H1 (cell line): ENCODE results near the gene SNRPB. TPM values are rescaled to one million over a fixed set of nuclear protein-coding genes. Genes with fewer than 3 reads are reported as not detected.

Experiments
- CTCF ChIA-PET: fragments of 300-600 bp; sonication (Branson Sonifier 250); formaldehyde crosslinking; loops from one replicate; lab custom pipeline; 2021; ENCODE audit not compliant: partially characterized antibody; lab: Charles Lee
- POLR2A ChIA-PET: fragments of 300-600 bp; sonication (Branson Sonifier 250); formaldehyde crosslinking; loops from one replicate; lab custom pipeline; 2021; ENCODE audit warnings: inconsistent platforms; ENCODE audit not compliant: partially characterized antibody; lab: Charles Lee
- DNase-seq, 2 experiments: peaks; one replicate each; pipeline versions ENCODE4 v3.0.0 to v3.0.0-alpha.2; 2010 to 2022; ENCODE audit warnings: low spot score in 2 of 2, low read depth in 1 of 2, mixed read lengths in 1 of 2
- FAIRE-seq: peaks from 2 replicates; lab custom pipeline; 2011; peaks lifted over from hg19 to GRCh38; lab: Jason Lieb, UNC
- H2AFZ ChIP-seq: 2 replicates; pipeline ENCODE4 v1.8.1; 2012; ENCODE audit warnings: low read length, inconsistent platforms
- H2AK5ac ChIP-seq: 2 replicates; pipeline ENCODE4 v1.6.1; 2013; ENCODE audit warnings: low read depth, low read length
- H2BK120ac ChIP-seq: replicated peaks from 2 replicates; pipeline ENCODE3; 2013; ENCODE audit warnings: low read depth, low read length, inconsistent platforms
- H2BK12ac ChIP-seq: 2 replicates; pipeline ENCODE4 v1.6.1; 2013; ENCODE audit warnings: low read depth, low read length
- H2BK15ac ChIP-seq: 2 replicates; pipeline ENCODE4 v1.6.1; 2013; ENCODE audit warnings: low read length
- H2BK20ac ChIP-seq: 2 replicates; pipeline ENCODE4 v1.6.1; 2013; ENCODE audit warnings: low read length
- H2BK5ac ChIP-seq: 2 replicates; pipeline ENCODE4 v1.6.1; 2013; ENCODE audit warnings: low read depth, low read length
- H3K14ac ChIP-seq: 2 replicates; pipeline ENCODE4 v1.6.1; 2013; ENCODE audit warnings: inconsistent platforms; ENCODE audit not compliant: insufficient read length
- H3K18ac ChIP-seq: 2 replicates; pipeline ENCODE4 v1.6.1; 2013; ENCODE audit warnings: low read length; ENCODE audit errors: extremely low read depth
- H3K23ac ChIP-seq: 2 replicates; pipeline ENCODE4 v1.6.1; 2013; ENCODE audit warnings: inconsistent platforms; ENCODE audit not compliant: insufficient read length
- H3K23me2 ChIP-seq: 2 replicates; pipeline ENCODE4 v1.6.1; 2013; ENCODE audit warnings: low read depth, low read length
- H3K27ac ChIP-seq: 2 replicates; pipeline ENCODE4 v1.6.1; 2011; ENCODE audit warnings: low read depth, low read length, inconsistent platforms
- H3K27me3 ChIP-seq, 4 experiments: replicated peaks in 1 of 4; 1 replicate in 1 of 4; 2 replicates in 3 of 4; pipeline versions ENCODE4 v1.6.1 to v1.8.1; 2011 to 2013; ENCODE audit warnings: low read length in 3 of 4, mild to moderate bottlenecking in 3 of 4, inconsistent platforms in 2 of 4, mixed read lengths in 2 of 4, moderate library complexity in 1 of 4; ENCODE audit not compliant: control insufficient read depth in 3 of 4, insufficient read depth in 3 of 4; ENCODE audit errors: extremely low read depth in 1 of 4
- H3K36me3 ChIP-seq, 4 experiments: 2 replicates each; pipeline versions ENCODE4 v1.6.1 to v1.8.1; 2011 to 2013; ENCODE audit warnings: mild to moderate bottlenecking in 4 of 4, low read length in 3 of 4, moderate library complexity in 2 of 4, control low read depth in 1 of 4, inconsistent platforms in 1 of 4; ENCODE audit not compliant: insufficient read depth in 4 of 4, control insufficient read depth in 2 of 4
- H3K4ac ChIP-seq: replicated peaks from 2 replicates; pipeline ENCODE3; 2013; ENCODE audit warnings: low read length, low read depth, mixed read lengths, inconsistent platforms; ENCODE audit not compliant: insufficient read length
- H3K4me1 ChIP-seq, 4 experiments: replicated peaks in 1 of 4; 1 replicate in 1 of 4; 2 replicates in 3 of 4; pipeline versions ENCODE4 v1.6.1 to v1.8.1; 2011 to 2013; ENCODE audit warnings: low read length in 3 of 4, inconsistent platforms in 2 of 4, mixed read lengths in 1 of 4; ENCODE audit not compliant: insufficient read depth in 4 of 4, control insufficient read depth in 3 of 4
- H3K4me2 ChIP-seq, 2 experiments: 2 replicates each; pipeline versions ENCODE4 v1.6.1 to v1.8.1; 2011 to 2013; ENCODE audit warnings: low read depth in 2 of 2, low read length in 2 of 2, control low read depth in 1 of 2, inconsistent platforms in 1 of 2, mild to moderate bottlenecking in 1 of 2; ENCODE audit not compliant: insufficient read depth in 1 of 2
- H3K4me3 ChIP-seq, 4 experiments: fragments of 200-600, 300-600 bp in 1 of 4; sonication (generic), shearing (Covaris generic), sonication (Bioruptor Twin) in 1 of 4; 2 replicates each; pipeline versions ENCODE4 v1.5.1 to v1.8.1; 2011 to 2016; ENCODE audit warnings: low read length in 4 of 4, low read depth in 3 of 4, control low read depth in 2 of 4, inconsistent platforms in 2 of 4, mild to moderate bottlenecking in 2 of 4, mixed read lengths in 1 of 4, moderate library complexity in 1 of 4; ENCODE audit not compliant: insufficient read depth in 2 of 4; ENCODE audit errors: extremely low read depth in 1 of 4
- H3K56ac ChIP-seq: replicated peaks from 2 replicates; pipeline ENCODE3; 2013; ENCODE audit warnings: low read depth, mild to moderate bottlenecking, mixed read lengths, low read length, inconsistent platforms; ENCODE audit not compliant: insufficient read length
- H3K79me1 ChIP-seq: 2 replicates; pipeline ENCODE4 v1.6.1; 2013; ENCODE audit warnings: low read depth, low read length, control low read depth
- H3K79me2 ChIP-seq, 2 experiments: 2 replicates each; pipeline versions ENCODE4 v1.6.1 to v1.8.1; 2012 to 2013; ENCODE audit warnings: low read length in 2 of 2, mild to moderate bottlenecking in 2 of 2, inconsistent platforms in 1 of 2; ENCODE audit not compliant: insufficient read depth in 2 of 2, control insufficient read depth in 1 of 2
- H3K9ac ChIP-seq, 4 experiments: replicated peaks in 1 of 4; 1 replicate in 1 of 4; 2 replicates in 3 of 4; pipeline versions ENCODE4 v1.6.1 to v1.8.1; 2011 to 2013; ENCODE audit warnings: low read depth in 3 of 4, low read length in 3 of 4, control low read depth in 2 of 4, mild to moderate bottlenecking in 2 of 4, moderate library complexity in 2 of 4, inconsistent platforms in 1 of 4; ENCODE audit errors: extremely low read depth in 1 of 4
- H3K9me3 ChIP-seq, 2 experiments: 2 replicates each; pipeline versions ENCODE4 v1.6.1 to v1.8.1; 2012 to 2013; ENCODE audit warnings: mild to moderate bottlenecking in 2 of 2, moderate library complexity in 2 of 2, control low read depth in 1 of 2, inconsistent platforms in 1 of 2, low read depth in 1 of 2, low read length in 1 of 2, mixed read lengths in 1 of 2; ENCODE audit not compliant: insufficient read depth in 2 of 2
- H4K20me1 ChIP-seq, 2 experiments: replicated peaks in 1 of 2; 2 replicates each; pipeline versions ENCODE3 to v1.8.1; 2011 to 2013; ENCODE audit warnings: inconsistent platforms in 2 of 2, low read length in 2 of 2, mild to moderate bottlenecking in 1 of 2; ENCODE audit not compliant: insufficient read depth in 2 of 2, control insufficient read depth in 1 of 2
- H4K5ac ChIP-seq: 2 replicates; pipeline ENCODE4 v1.6.1; 2013; ENCODE audit warnings: low read length, low read depth, mixed read lengths, inconsistent platforms; ENCODE audit not compliant: insufficient read length
- H4K8ac ChIP-seq: 2 replicates; pipeline ENCODE4 v1.8.0; 2013; ENCODE audit warnings: mild to moderate bottlenecking, moderate library complexity, low read length, inconsistent platforms; ENCODE audit not compliant: insufficient read depth; ENCODE audit errors: extremely low read depth
- H4K91ac ChIP-seq: replicated peaks from 2 replicates; pipeline ENCODE3; 2013; ENCODE audit warnings: low read length, mixed read lengths, inconsistent platforms; ENCODE audit not compliant: insufficient read length
- NANOG ChIP-seq: IDR thresholded peaks from 2 replicates; pipeline ENCODE4 v1.6.1; 2011; ENCODE audit warnings: low read length, low read depth, mild to moderate bottlenecking, inconsistent platforms; ENCODE audit not compliant: insufficient read depth, poor library complexity, severe bottlenecking
- NRF1 ChIP-seq: IDR thresholded peaks from 2 replicates; pipeline ENCODE4 v1.6.1; 2011; ENCODE audit warnings: mild to moderate bottlenecking, low read depth, low read length, improper control_type of control experiment
- POU5F1 ChIP-seq: IDR thresholded peaks from 2 replicates; pipeline ENCODE4 v1.6.1; 2011; ENCODE audit warnings: low read depth, mild to moderate bottlenecking, low read length, moderate library complexity
- SP1 ChIP-seq: IDR thresholded peaks from 2 replicates; pipeline ENCODE4 v1.6.1; 2011; ENCODE audit warnings: low read depth, low read length
- TAF1 ChIP-seq: IDR thresholded peaks from 2 replicates; pipeline ENCODE4 v1.6.1; 2011; ENCODE audit warnings: mild to moderate bottlenecking, low read depth, low read length
- TCF12 ChIP-seq: IDR thresholded peaks from 2 replicates; pipeline ENCODE4 v1.6.1; 2011; ENCODE audit warnings: low read depth, mild to moderate bottlenecking, low read length
- WGBS, 2 experiments: shearing (Covaris generic) in 1 of 2; methylation state at CpG; one replicate each; pipeline versions ENCODE4 v1.1.6 to v1.1.7; 2013 to 2015; ENCODE audit warnings: low lambda C conversion rate in 2 of 2, mixed read lengths in 2 of 2, inconsistent platforms in 1 of 2, low coverage in 1 of 2, missing lambda C conversion rate in 1 of 2; ENCODE audit not compliant: insufficient replicate concordance in 2 of 2, insufficient coverage in 1 of 2, insufficient read length in 1 of 2; ENCODE audit errors: extremely low coverage in 1 of 2, missing lambda C conversion rate in 1 of 2; 5-methylcytosine and 5-hydroxymethylcytosine counted together
- polyA plus RNA-seq, 7 experiments: library from polyadenylated mRNA; depleted of rRNA in 3 of 7; stranded (reverse) in 5 of 7; unstranded in 2 of 7; fragments of >200 nt in 5 of 7; fragments of 200-250 nt in 2 of 7; gene quantifications; 1 replicate in 5 of 7; 2 replicates in 1 of 7; 4 replicates in 1 of 7; pipeline versions ENCODE4 v1.2.1 to v1.2.3, GENCODE V29; 2011 to 2013; ENCODE audit warnings: missing spikeins in 2 of 7, mixed read lengths in 2 of 7
- total RNA-seq: library from RNA; stranded (reverse); fragmentation: NEBNext Ultra II Directional; extraction: Animal tissue kit (Norgen Biotek cat#: 25700); gene quantifications from 2 replicates; pipeline ENCODE4 v1.2.1, GENCODE V29; 2021

The SNRPB gene
- total and polyA plus RNA-seq, 2 of the 8 experiments (the other 6 are each of a cell fraction or from before 2014, with no cell fraction given), result 507 to 589 TPM

- FAIRE-seq, result no peak
- no peak overlapping the region for H3K14ac ChIP-seq
- H3K36me3 ChIP-seq, result 0 out of 8 replicates have a peak, but pooled peaks cover 0 to 2% (median 0%) of the 10 kb centered on the region in 4 experiments
- peak overlapping the region; percentile 87 to 95; a peak in 3 of 4 replicates for H3K4me2 ChIP-seq
- no peak overlapping the region for H3K9ac ChIP-seq
- no peak overlapping the region for H2BK120ac ChIP-seq
- H4K8ac ChIP-seq, result no peak overlapping the region
- peaks cover 8% of the 10 kb centered on the region; the same call in 1 of the 2 replicates for H3K23me2 ChIP-seq
- H2AFZ ChIP-seq, result no peak overlapping the region
- H3K4me1 ChIP-seq, result peaks cover 0 to 5% (median 2%) of the 10 kb centered on the region in 4 experiments; a peak in 3 of 7 replicates
- CTCF ChIA-PET, result interaction anchor here (0.6 to 3.9 kb wide), 5 partner anchors 11 to 123 kb away, joined by 3 to 22 read pairs (median 3); no protein-coding TSS in a partner anchor
- H2BK20ac ChIP-seq, result no peak overlapping the region
- no peak overlapping the region for H3K27ac ChIP-seq
- no peak overlapping the region for H3K56ac ChIP-seq
- H3K79me2 ChIP-seq, result no peaks in the 10 kb centered on the region
- POLR2A ChIA-PET, result interaction anchor here (1.2 to 2.9 kb wide), 2 partner anchors 13 to 40 kb away, joined by 3 to 19 read pairs; partner anchors contain the start of gene SNRPB
- H3K79me1 ChIP-seq, result no peaks in the 10 kb centered on the region
- peaks cover 0 to 4% of the 10 kb centered on the region in 2 experiments for H4K20me1 ChIP-seq
- no peak overlapping the region for H2BK5ac ChIP-seq
- no peak overlapping the region for H2BK15ac ChIP-seq
- DNase-seq, result peak in 1 of 2 experiments; percentile 33
- H3K18ac ChIP-seq, result no peak overlapping the region
- no peak overlapping the region for H2AK5ac ChIP-seq
- H4K5ac ChIP-seq, result no peak overlapping the region
- no peak overlapping the region for H2BK12ac ChIP-seq
- peaks cover 28 to 68% (median 56%) of the 10 kb centered on the region in 4 experiments for H3K27me3 ChIP-seq
- H4K91ac ChIP-seq, result no peak overlapping the region
- H3K4me3 ChIP-seq, result peak overlapping the region in 2 of 4 experiments; percentile 78 to 81; a peak in 3 of 8 replicates
- WGBS, 2 experiments, result 15% methylated on average over 3 of the region's 3 CpGs; no CpG with 5 or more reads in 1 of the 2 experiments
- H3K9me3 ChIP-seq, result no peaks in the 10 kb centered on the region
- no peak overlapping the region for H3K23ac ChIP-seq
- H3K4ac ChIP-seq, result no peak overlapping the region
- TF ChIP-seq SP1, result 0 out of 2 replicates have a peak, but pooled peaks have one; percentile 54
- peak; percentile 75 for TF ChIP-seq NANOG
- TF ChIP-seq TAF1, result no peak
- no peak for TF ChIP-seq NRF1
- TF ChIP-seq TCF12, result peak; percentile 83; the same call in 1 of the 2 replicates
- 0 out of 2 replicates have a peak, but pooled peaks have one; percentile 48 for TF ChIP-seq POU5F1
Measured at GRCh38 chr20:2509794-2510193, 39.2 kb upstream of the SNRPB start.
